Measurements from ENCODE around the gene CDON. TPM values are rescaled to one million over a fixed set of nuclear protein-coding genes. Genes with fewer than 3 reads are reported as not detected.

The CDON gene
- polyA plus RNA-seq, 4 donors, result 1.7 to 9.0 TPM; not detected in 2

DNA sequence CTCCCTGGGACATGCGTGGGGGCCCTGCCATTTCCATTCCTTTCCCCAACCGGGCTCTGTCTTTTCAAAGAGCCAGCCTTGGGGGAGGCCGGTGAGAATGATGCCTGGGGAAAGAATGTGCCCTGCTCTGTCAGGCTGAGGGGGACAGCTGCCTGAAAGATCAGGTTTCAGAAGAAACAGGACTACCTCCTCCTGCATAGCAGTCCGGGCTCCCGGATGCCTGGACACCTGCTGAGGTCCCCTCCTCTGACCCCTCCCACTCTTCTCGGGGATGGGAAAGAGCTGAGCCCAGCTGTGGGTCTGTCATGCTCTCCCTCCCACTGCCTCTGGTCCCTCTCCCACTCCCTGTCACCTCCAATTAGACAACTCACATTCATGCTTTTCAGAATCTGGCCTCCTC is 41.8 kb upstream of the CDON start:
- Histone ChIP-seq H3K27me3 (ENCODE audit: control insufficient read depth in 3 of 3, insufficient read depth in 3 of 3, low read length in 3 of 3) (no peaks in the 10 kb centered on the region), H3K27ac (ENCODE audit: low read depth in 1 of 3, low read length in 2 of 3) (no peak overlapping the region), H3K9me3 (ENCODE audit: control insufficient read depth in 2 of 2, insufficient read depth in 1 of 2, low read depth in 1 of 2, low read length in 1 of 2) (no peaks in the 10 kb centered on the region), H3K36me3 (ENCODE audit: control insufficient read depth in 3 of 3, insufficient read depth in 2 of 3, low read depth in 1 of 3, low read length in 3 of 3) (no peaks in the 10 kb centered on the region), H3K4me1 (ENCODE audit: control insufficient read depth in 3 of 3, insufficient read depth in 2 of 3, low read depth in 1 of 3, low read length in 2 of 3) (peaks cover 0 to 14% (median 3%) of the 10 kb centered on the region in 3 donors), H3K4me3 (ENCODE audit: low read depth in 1 of 3, low read length in 3 of 3) (no peak overlapping the region)
- WGBS, 3 donors, result 71 to 85% (median 80%) methylated on average over 6 of the region's 6 CpGs
- FAIRE-seq, result no peak
- no peak for DNase-seq

DNA sequence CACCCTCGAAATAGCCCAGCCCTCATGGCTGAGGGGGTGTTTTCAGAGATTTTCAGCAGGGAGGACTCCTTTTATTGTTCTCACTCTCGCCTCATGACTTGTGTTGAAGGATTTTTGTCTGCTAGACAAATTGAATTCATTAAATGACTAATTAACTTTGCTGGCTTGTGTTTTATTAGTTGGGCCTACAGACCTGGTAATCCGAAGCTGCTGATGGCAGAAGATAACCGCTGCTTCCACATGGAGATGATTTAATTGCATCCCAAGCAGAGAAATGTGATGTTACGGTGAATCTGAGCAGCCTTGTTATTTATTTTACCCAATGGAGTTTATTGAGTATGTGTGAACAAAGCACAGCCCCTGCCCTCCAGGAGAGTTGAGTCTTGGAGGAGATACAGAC is 40.5 kb upstream of the CDON start:
- Histone ChIP-seq H3K27ac (ENCODE audit: low read depth in 1 of 3, low read length in 2 of 3) (peak overlapping the region in 1 of 3 donors; percentile 17), H3K36me3 (ENCODE audit: control insufficient read depth in 3 of 3, insufficient read depth in 2 of 3, low read depth in 1 of 3, low read length in 3 of 3) (no peaks in the 10 kb centered on the region), H3K4me3 (ENCODE audit: low read depth in 1 of 3, low read length in 3 of 3) (no peak overlapping the region), H3K4me1 (ENCODE audit: control insufficient read depth in 3 of 3, insufficient read depth in 2 of 3, low read depth in 1 of 3, low read length in 2 of 3) (peaks cover 0 to 19% (median 3%) of the 10 kb centered on the region in 3 donors), H3K27me3 (ENCODE audit: control insufficient read depth in 3 of 3, insufficient read depth in 3 of 3, low read length in 3 of 3) (no peaks in the 10 kb centered on the region), H3K9me3 (ENCODE audit: control insufficient read depth in 2 of 2, insufficient read depth in 1 of 2, low read depth in 1 of 2, low read length in 1 of 2) (no peaks in the 10 kb centered on the region)
- 78 to 88% (median 81%) methylated on average over 5 of the region's 5 CpGs for WGBS, 3 donors
- no peak for DNase-seq
- no peak for FAIRE-seq

DNA sequence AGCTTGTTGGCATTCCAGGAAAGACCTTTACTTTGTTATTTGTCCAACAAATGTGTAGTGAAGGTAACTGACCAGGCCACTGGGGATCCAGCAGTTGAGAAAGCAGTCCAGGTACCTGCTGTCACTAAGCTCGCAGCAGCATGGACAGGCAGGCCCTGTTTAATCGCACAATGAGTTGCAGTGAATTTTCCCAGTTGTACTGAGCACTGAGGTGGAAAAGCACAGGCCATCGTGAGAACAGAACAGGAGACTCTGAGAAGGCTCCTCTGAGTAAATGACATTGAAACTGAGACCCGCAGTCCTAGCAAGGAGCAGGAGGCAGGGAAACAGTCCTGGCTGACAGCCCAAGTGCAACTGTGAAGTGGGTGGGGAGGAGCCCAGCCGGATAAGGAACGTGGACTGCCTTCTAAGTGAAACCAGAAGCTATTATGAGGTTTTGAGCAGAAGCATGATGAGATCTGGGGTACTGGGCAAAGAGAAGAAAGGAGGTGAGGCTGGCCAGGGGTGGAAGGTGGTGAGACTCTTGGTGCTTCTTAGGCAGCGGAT is 39.8 kb upstream of the CDON start:
- FAIRE-seq (no peak), DNase-seq (peak; percentile 63 to 74)
- Histone ChIP-seq H3K27ac (ENCODE audit: low read depth in 1 of 3, low read length in 2 of 3) (peak overlapping the region in 1 of 3 donors; percentile 17), H3K4me1 (ENCODE audit: control insufficient read depth in 3 of 3, insufficient read depth in 2 of 3, low read depth in 1 of 3, low read length in 2 of 3) (peaks cover 0 to 23% (median 3%) of the 10 kb centered on the region in 3 donors), H3K36me3 (ENCODE audit: control insufficient read depth in 3 of 3, insufficient read depth in 2 of 3, low read depth in 1 of 3, low read length in 3 of 3) (no peaks in the 10 kb centered on the region), H3K27me3 (ENCODE audit: control insufficient read depth in 3 of 3, insufficient read depth in 3 of 3, low read length in 3 of 3) (no peaks in the 10 kb centered on the region), H3K4me3 (ENCODE audit: low read depth in 1 of 3, low read length in 3 of 3) (no peak overlapping the region), H3K9me3 (ENCODE audit: control insufficient read depth in 2 of 2, insufficient read depth in 1 of 2, low read depth in 1 of 2, low read length in 1 of 2) (no peaks in the 10 kb centered on the region)
- 19 to 43% (median 24%) methylated on average over 6 to 7 of the region's 7 CpGs for WGBS, 3 donors

DNA sequence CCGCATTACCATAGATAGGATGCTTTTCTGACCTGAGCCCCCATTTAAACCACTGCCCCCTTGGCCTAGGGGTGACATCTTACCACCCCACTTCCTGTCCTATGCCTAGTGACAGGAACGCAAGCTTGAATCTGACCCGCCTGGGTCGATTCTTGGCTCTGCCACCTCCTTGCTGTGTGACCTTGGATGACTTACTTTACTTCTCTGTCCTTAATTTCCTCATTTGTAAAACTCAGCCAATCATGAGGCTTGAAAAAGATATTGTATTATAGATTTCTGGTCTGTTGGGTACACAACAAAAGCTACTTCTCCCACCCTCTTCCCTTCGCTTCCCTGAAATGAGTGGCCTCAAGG is 39.2 kb upstream of the CDON start:
- H3K27me3 ChIP-seq (ENCODE audit: control insufficient read depth in 3 of 3, insufficient read depth in 3 of 3, low read length in 3 of 3), result no peaks in the 10 kb centered on the region
- DNase-seq (no peak), FAIRE-seq (no peak)
- no peak overlapping the region for H3K4me3 ChIP-seq (ENCODE audit: low read depth in 1 of 3, low read length in 3 of 3)
- H3K4me1 ChIP-seq (ENCODE audit: control insufficient read depth in 3 of 3, insufficient read depth in 2 of 3, low read depth in 1 of 3, low read length in 2 of 3), result peaks cover 0 to 23% (median 3%) of the 10 kb centered on the region in 3 donors
- H3K27ac ChIP-seq (ENCODE audit: low read depth in 1 of 3, low read length in 2 of 3), result no peak overlapping the region
- H3K9me3 ChIP-seq (ENCODE audit: control insufficient read depth in 2 of 2, insufficient read depth in 1 of 2, low read depth in 1 of 2, low read length in 1 of 2), result no peaks in the 10 kb centered on the region
- no peaks in the 10 kb centered on the region for H3K36me3 ChIP-seq (ENCODE audit: control insufficient read depth in 3 of 3, insufficient read depth in 2 of 3, low read depth in 1 of 3, low read length in 3 of 3)
- WGBS, 3 donors, result 69 to 80% (median 79%) methylated on average over 5 of the region's 5 CpGs

DNA sequence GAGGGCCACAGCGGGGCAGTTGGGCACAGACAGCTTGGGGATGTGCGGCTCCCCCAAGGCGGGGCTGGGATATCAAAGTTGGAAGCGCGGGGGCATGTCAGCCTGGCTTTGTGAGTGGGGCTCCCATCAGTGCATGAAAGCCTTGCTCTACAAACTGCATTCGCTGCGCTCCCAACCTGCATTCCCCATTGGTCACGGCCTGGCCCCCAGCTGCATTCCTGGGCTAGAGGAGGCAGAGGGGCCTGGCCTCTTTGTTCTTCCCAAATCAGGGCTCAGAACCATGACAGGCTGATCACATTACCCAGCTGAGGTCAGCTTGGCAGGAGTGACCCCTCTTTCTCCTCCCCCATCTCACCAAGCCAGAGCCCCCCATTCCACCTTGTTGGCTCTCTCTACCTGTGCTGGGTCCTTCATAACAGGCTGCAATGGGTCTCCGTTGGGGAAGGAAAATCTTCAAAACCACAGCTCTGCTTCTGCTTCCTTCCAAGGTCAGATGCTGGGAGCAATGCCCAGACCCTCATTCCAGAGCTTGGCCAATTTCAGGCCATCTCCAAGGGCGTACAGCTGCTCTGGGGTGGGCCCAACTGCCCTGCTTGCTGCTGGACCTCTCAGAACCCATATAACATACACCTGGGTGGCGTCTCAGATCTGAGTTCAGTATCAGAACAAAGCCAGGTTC is 38.7 kb upstream of the CDON start:
- no peaks in the 10 kb centered on the region for H3K36me3 ChIP-seq (ENCODE audit: control insufficient read depth in 3 of 3, insufficient read depth in 2 of 3, low read depth in 1 of 3, low read length in 3 of 3)
- peaks cover 0 to 21% (median 3%) of the 10 kb centered on the region in 3 donors for H3K4me1 ChIP-seq (ENCODE audit: control insufficient read depth in 3 of 3, insufficient read depth in 2 of 3, low read depth in 1 of 3, low read length in 2 of 3)
- no peaks in the 10 kb centered on the region for H3K9me3 ChIP-seq (ENCODE audit: control insufficient read depth in 2 of 2, insufficient read depth in 1 of 2, low read depth in 1 of 2, low read length in 1 of 2)
- FAIRE-seq (no peak), DNase-seq (no peak)
- H3K27ac ChIP-seq (ENCODE audit: low read depth in 1 of 3, low read length in 2 of 3), result no peak overlapping the region
- 89 to 94% (median 91%) methylated on average over 11 of the region's 11 CpGs for WGBS, 3 donors
- no peak overlapping the region for H3K4me3 ChIP-seq (ENCODE audit: low read depth in 1 of 3, low read length in 3 of 3)
- no peaks in the 10 kb centered on the region for H3K27me3 ChIP-seq (ENCODE audit: control insufficient read depth in 3 of 3, insufficient read depth in 3 of 3, low read length in 3 of 3)

DNA sequence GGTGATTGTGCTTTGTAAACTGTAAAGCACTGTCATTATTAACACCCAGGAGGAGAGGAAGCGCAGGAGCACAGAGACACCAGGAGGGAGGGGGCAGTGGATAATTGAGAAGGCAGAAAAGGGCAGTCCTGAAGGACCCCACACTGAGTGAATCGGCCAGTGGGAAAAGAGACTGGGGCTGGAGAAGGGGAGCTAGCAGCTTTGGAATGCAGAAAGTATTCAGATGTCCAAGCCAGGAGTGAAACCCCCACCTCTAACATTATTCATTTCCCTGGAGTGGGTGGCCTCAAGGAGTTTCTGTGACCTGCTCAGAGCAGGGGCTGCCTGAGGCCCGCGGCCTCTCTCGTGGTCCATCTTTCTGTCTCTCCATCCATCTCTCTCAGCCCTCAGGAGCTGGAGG is 38.0 kb upstream of the CDON start:
- Histone ChIP-seq H3K36me3 (ENCODE audit: control insufficient read depth in 3 of 3, insufficient read depth in 2 of 3, low read depth in 1 of 3, low read length in 3 of 3) (no peaks in the 10 kb centered on the region), H3K27ac (ENCODE audit: low read depth in 1 of 3, low read length in 2 of 3) (no peak overlapping the region), H3K4me3 (ENCODE audit: low read depth in 1 of 3, low read length in 3 of 3) (no peak overlapping the region), H3K27me3 (ENCODE audit: control insufficient read depth in 3 of 3, insufficient read depth in 3 of 3, low read length in 3 of 3) (no peaks in the 10 kb centered on the region), H3K9me3 (ENCODE audit: control insufficient read depth in 2 of 2, insufficient read depth in 1 of 2, low read depth in 1 of 2, low read length in 1 of 2) (no peaks in the 10 kb centered on the region), H3K4me1 (ENCODE audit: control insufficient read depth in 3 of 3, insufficient read depth in 2 of 3, low read depth in 1 of 3, low read length in 2 of 3) (peaks cover 0 to 20% (median 3%) of the 10 kb centered on the region in 3 donors)
- no peak for DNase-seq
- 92 to 96% (median 93%) methylated on average over 5 of the region's 5 CpGs for WGBS, 3 donors
- no peak for FAIRE-seq

DNA sequence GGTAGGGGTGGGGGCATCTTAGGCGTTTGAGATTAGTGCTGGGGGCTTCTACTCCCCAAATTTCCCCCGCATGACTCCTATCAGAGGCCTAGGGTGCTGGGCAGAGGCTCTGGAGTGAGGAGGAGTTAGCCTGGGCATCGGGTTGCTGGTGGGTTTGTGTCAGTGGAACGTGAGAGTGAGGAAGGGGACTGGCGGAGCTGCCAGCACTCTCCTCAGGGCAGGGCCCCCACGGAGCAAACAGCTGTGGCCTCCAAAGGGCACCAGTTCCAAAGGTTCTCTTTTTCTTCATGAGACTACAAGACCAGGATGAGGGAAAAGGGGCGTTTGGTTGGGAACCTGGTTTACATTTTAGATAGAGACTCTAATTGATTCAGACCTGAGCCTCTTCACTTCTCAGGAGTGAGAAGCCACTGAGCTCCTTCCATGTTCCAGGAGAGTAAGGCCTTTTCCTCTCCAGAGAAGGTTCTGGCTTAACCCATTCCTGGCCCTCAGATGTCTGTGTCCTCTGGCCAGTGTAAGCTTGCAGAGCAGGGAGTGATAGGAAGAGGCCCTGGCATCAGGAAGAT is 35.6 kb upstream of the CDON start:
- H3K9me3 ChIP-seq (ENCODE audit: control insufficient read depth in 2 of 2, insufficient read depth in 1 of 2, low read depth in 1 of 2, low read length in 1 of 2), result no peaks in the 10 kb centered on the region
- 61 to 70% (median 67%) methylated on average over 7 of the region's 7 CpGs for WGBS, 3 donors
- DNase-seq (peak in 1 of 2 donors; percentile 37), FAIRE-seq (no peak)
- H3K4me3 ChIP-seq (ENCODE audit: low read depth in 1 of 3, low read length in 3 of 3), result no peak overlapping the region
- peaks cover 0 to 20% (median 3%) of the 10 kb centered on the region in 3 donors for H3K4me1 ChIP-seq (ENCODE audit: control insufficient read depth in 3 of 3, insufficient read depth in 2 of 3, low read depth in 1 of 3, low read length in 2 of 3)
- no peak overlapping the region for H3K27ac ChIP-seq (ENCODE audit: low read depth in 1 of 3, low read length in 2 of 3)
- H3K27me3 ChIP-seq (ENCODE audit: control insufficient read depth in 3 of 3, insufficient read depth in 3 of 3, low read length in 3 of 3), result no peaks in the 10 kb centered on the region
- H3K36me3 ChIP-seq (ENCODE audit: control insufficient read depth in 3 of 3, insufficient read depth in 2 of 3, low read depth in 1 of 3, low read length in 3 of 3), result no peaks in the 10 kb centered on the region

DNA sequence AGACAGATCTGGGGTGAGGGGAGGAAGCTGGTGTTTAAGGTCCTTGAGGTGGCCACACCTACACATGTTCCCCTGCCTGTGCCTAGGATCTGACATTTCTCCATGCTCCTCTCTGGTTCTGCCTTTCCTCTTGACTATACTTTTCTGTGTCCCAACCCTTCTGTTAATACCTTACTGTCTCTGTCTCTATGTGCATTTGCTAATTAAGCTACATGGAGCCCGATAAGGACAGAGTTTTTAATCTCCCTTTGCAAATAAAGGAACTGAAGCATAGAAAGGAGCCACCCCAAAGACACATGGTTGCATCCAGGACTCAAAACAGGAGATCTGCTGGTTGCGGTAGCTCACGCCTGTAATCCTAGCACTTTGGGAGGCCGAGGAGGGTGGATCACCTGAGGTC is 33.1 kb upstream of the CDON start:
- Histone ChIP-seq H3K36me3 (ENCODE audit: control insufficient read depth in 3 of 3, insufficient read depth in 2 of 3, low read depth in 1 of 3, low read length in 3 of 3) (no peaks in the 10 kb centered on the region), H3K27ac (ENCODE audit: low read depth in 1 of 3, low read length in 2 of 3) (no peak overlapping the region), H3K27me3 (ENCODE audit: control insufficient read depth in 3 of 3, insufficient read depth in 3 of 3, low read length in 3 of 3) (no peaks in the 10 kb centered on the region), H3K4me1 (ENCODE audit: control insufficient read depth in 3 of 3, insufficient read depth in 2 of 3, low read depth in 1 of 3, low read length in 2 of 3) (peaks cover 0 to 9% (median 0%) of the 10 kb centered on the region in 3 donors), H3K4me3 (ENCODE audit: low read depth in 1 of 3, low read length in 3 of 3) (no peak overlapping the region), H3K9me3 (ENCODE audit: control insufficient read depth in 2 of 2, insufficient read depth in 1 of 2, low read depth in 1 of 2, low read length in 1 of 2) (no peaks in the 10 kb centered on the region)
- WGBS, 3 donors, result 78 to 89% (median 78%) methylated on average over 4 of the region's 4 CpGs
- FAIRE-seq, result no peak
- peak in 1 of 2 donors; percentile 13 for DNase-seq

Measured in small intestine (tissue), 7 donors.